Activated B cell treated with CpG ODN at 0.5 μM for 24 hours (primary cell): ENCODE measurements around the gene ABCB9. TPM values are rescaled to one million over a fixed set of nuclear protein-coding genes. Genes with fewer than 3 reads are reported as not detected.

Experiments used
- ATAC-seq: fragments of 200-7000 bp; cut with Tn5 transposase; one replicate; pipeline ENCODE4 v1.10.0; 2021; ENCODE audit warnings: low read depth, mild to moderate bottlenecking, moderate library complexity
- CTCF ChIA-PET: fragments of 350-600 bp; sonication (Branson Sonifier 250); formaldehyde crosslinking; loops from one replicate; lab custom pipeline; 2021; ENCODE audit warnings: antibody characterized with exemption; lab: Charles Lee
- POLR2A ChIA-PET: fragments of 350-600 bp; sonication (Branson Sonifier 250); formaldehyde crosslinking; loops from one replicate; lab custom pipeline; 2021; ENCODE audit warnings: antibody characterized with exemption; lab: Charles Lee
- DNase-seq: peaks from one replicate; pipeline ENCODE4 v3.0.0; 2022
- H3K27ac Mint-ChIP-seq: one replicate; pipeline ENCODE4 v1.8.0; 2020; ENCODE audit warnings: mixed read lengths
- H3K27me3 Mint-ChIP-seq: one replicate; pipeline ENCODE4 v1.8.0; 2021; ENCODE audit warnings: mixed read lengths
- H3K36me3 Mint-ChIP-seq: one replicate; pipeline ENCODE4 v1.8.0; 2021; ENCODE audit warnings: low read depth, mixed read lengths
- H3K4me1 Mint-ChIP-seq: one replicate; pipeline ENCODE4 v1.8.0; 2021; ENCODE audit warnings: mixed read lengths
- H3K4me3 Mint-ChIP-seq: one replicate; pipeline ENCODE4 v1.8.0; 2020; ENCODE audit warnings: mild to moderate bottlenecking, mixed read lengths
- H3K9me3 Mint-ChIP-seq: one replicate; pipeline ENCODE4 v1.8.0; 2020; ENCODE audit warnings: mixed read lengths
- CTCF ChIP-seq: fragments of 200-600 bp; IDR thresholded peaks from one replicate; pipeline ENCODE4 v1.8.0; 2022; ENCODE audit warnings: antibody characterized with exemption, mild to moderate bottlenecking
- intact Hi-C: fragments of 100-400 bp; cut with micrococcal nuclease; formaldehyde crosslinking; loops from one replicate; pipeline ENCODE4 v1.15.1; 2024
- total RNA-seq: library from RNA; stranded (reverse); gene quantifications from 2 replicates; pipeline ENCODE4 v1.2.3, GENCODE V29; 2022

ABCB9 gene
- total RNA-seq, 1 donor from 2014 or later: 4.6 TPM

- intact Hi-C loops: no loop called here
- Mint-ChIP-seq H3K27ac (no peak overlapping the region), H3K4me1 (no peaks in the 10 kb centered on the region), H3K4me3 (no peak overlapping the region), H3K27me3 (no peaks in the 10 kb centered on the region), H3K36me3 (no peaks in the 10 kb centered on the region), H3K9me3 (no peaks in the 10 kb centered on the region)
- DNase-seq: no peak
- ChIA-PET POLR2A (no interaction called here), CTCF (no interaction called here)
- no peak for ATAC-seq
- no peak for TF ChIP-seq CTCF
Measured at GRCh38 chr12:122959566-122960192, 6.6 kb downstream of the ABCB9 start.

GRCh38 chr12:122958198-122958888 is 7.9 kb downstream of the ABCB9 start:
- no peak for ATAC-seq
- TF ChIP-seq CTCF: no peak
- CTCF ChIA-PET: no interaction called here
- intact Hi-C loops: no loop called here
- POLR2A ChIA-PET: interaction anchor here (1.1 kb wide), 1 partner anchor 87 kb away, joined by 4 read pairs; no protein-coding TSS in a partner anchor
- H3K27ac Mint-ChIP-seq: no peak overlapping the region
- H3K9me3 Mint-ChIP-seq: no peaks in the 10 kb centered on the region
- H3K4me1 Mint-ChIP-seq: no peaks in the 10 kb centered on the region
- no peak overlapping the region for H3K4me3 Mint-ChIP-seq
- no peak for DNase-seq
- no peaks in the 10 kb centered on the region for H3K36me3 Mint-ChIP-seq
- no peaks in the 10 kb centered on the region for H3K27me3 Mint-ChIP-seq

- no peaks in the 10 kb centered on the region for H3K27me3 Mint-ChIP-seq
- no peak for ATAC-seq
- intact Hi-C loops: no loop called here
- H3K36me3 Mint-ChIP-seq: no peaks in the 10 kb centered on the region
- ChIA-PET POLR2A (interaction anchor here (0.6 kb wide), 3 partner anchors 10 to 86 kb away, joined by 3 read pairs; partner anchors contain the start of gene ABCB9), CTCF (interaction anchor here (1.1 to 11.6 kb wide), 3 partner anchors 84 to 162 kb away, joined by 3 to 145 read pairs (median 8); no protein-coding TSS in a partner anchor)
- no peak for TF ChIP-seq CTCF
- H3K27ac Mint-ChIP-seq: no peak overlapping the region
- no peaks in the 10 kb centered on the region for H3K9me3 Mint-ChIP-seq
- no peak overlapping the region for H3K4me3 Mint-ChIP-seq
- H3K4me1 Mint-ChIP-seq: peaks cover 12% of the 10 kb centered on the region
- no peak for DNase-seq
Measured at GRCh38 chr12:122956035-122956434, 10.2 kb downstream of the ABCB9 start.

GRCh38 chr12:122955156-122955555 is 11.1 kb downstream of the ABCB9 start:
- no peaks in the 10 kb centered on the region for H3K9me3 Mint-ChIP-seq
- DNase-seq (no peak), ATAC-seq (no peak)
- H3K4me1 Mint-ChIP-seq: peaks cover 12% of the 10 kb centered on the region
- POLR2A ChIA-PET: interaction anchor here (0.6 to 0.7 kb wide), 4 partner anchors 11 to 349 kb away, joined by 3 to 4 read pairs (median 3); partner anchors contain the start of gene ABCB9
- intact Hi-C loops: no loop called here
- H3K36me3 Mint-ChIP-seq: no peaks in the 10 kb centered on the region
- CTCF ChIA-PET: interaction anchor here (1.1 to 11.6 kb wide), 4 partner anchors 83 to 163 kb away, joined by 3 to 145 read pairs (median 6); no protein-coding TSS in a partner anchor
- H3K4me3 Mint-ChIP-seq: no peak overlapping the region
- no peaks in the 10 kb centered on the region for H3K27me3 Mint-ChIP-seq
- H3K27ac Mint-ChIP-seq: no peak overlapping the region
- no peak for TF ChIP-seq CTCF
